C4-2B (cell line): ENCODE results near the gene ZNF710.

Experiments
- ZFX ChIP-seq: fragments of 450-650 bp; IDR thresholded peaks from 2 replicates; pipeline ENCODE4 v1.6.1; 2017
- TF ChIP-seq, protein P1 (sequence below): fragments of 450-650 bp; conservative IDR thresholded peaks from 2 replicates; pipeline ENCODE4 v1.5.1; 2017; ENCODE audit warnings: mild to moderate bottlenecking

DNA sequence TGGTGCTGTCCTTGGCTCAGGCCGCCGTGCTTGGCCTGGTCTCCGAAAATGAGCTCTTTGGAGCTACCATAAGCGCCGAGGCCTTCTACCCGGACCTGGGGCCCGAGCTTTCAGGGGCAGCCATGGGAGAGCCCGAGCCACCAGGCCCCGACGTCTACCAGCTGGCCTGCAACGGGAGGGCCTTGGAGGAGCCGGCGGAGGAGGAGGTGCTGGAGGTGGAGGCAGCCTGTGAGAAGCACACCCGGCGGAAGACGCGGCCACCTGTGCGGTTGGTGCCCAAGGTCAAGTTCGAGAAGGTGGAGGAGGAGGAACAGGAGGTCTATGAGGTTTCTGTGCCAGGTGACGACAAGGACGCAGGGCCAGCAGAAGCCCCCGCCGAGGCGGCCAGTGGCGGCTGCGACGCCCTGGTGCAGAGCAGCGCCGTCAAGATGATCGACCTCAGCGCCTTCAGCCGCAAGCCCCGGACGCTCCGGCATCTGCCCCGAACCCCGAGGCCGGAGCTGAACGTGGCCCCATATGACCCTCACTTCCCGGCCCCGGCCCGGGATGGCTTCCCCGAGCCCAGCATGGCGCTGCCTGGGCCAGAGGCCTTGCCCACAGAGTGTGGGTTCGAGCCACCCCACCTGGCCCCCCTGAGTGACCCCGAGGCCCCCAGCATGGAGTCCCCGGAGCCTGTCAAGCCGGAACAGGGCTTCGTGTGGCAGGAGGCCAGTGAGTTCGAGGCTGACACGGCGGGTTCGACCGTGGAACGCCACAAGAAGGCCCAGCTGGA, 66.2 kb downstream of the ZNF710 start:
- TF ChIP-seq, protein P1, sequence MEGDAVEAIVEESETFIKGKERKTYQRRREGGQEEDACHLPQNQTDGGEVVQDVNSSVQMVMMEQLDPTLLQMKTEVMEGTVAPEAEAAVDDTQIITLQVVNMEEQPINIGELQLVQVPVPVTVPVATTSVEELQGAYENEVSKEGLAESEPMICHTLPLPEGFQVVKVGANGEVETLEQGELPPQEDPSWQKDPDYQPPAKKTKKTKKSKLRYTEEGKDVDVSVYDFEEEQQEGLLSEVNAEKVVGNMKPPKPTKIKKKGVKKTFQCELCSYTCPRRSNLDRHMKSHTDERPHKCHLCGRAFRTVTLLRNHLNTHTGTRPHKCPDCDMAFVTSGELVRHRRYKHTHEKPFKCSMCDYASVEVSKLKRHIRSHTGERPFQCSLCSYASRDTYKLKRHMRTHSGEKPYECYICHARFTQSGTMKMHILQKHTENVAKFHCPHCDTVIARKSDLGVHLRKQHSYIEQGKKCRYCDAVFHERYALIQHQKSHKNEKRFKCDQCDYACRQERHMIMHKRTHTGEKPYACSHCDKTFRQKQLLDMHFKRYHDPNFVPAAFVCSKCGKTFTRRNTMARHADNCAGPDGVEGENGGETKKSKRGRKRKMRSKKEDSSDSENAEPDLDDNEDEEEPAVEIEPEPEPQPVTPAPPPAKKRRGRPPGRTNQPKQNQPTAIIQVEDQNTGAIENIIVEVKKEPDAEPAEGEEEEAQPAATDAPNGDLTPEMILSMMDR, result no peak
- no peak for TF ChIP-seq ZFX
